NCI-H2196 treated with DMSO at 0.1 percent for 48 hours (cell line): ENCODE data around the gene ARHGEF37.
"Not testable (repeated sequence)": the region's sequence is repeated elsewhere in the genome, so short reads cannot be mapped to it uniquely, and the experiment has no call there.

ENCODE experiments used
- DNase-seq: peaks from one replicate; lab custom pipeline; 2025; ENCODE audit not compliant: unreplicated experiment; lab: John Stamatoyannopoulos, UW

The ARHGEF37 gene

DNA sequence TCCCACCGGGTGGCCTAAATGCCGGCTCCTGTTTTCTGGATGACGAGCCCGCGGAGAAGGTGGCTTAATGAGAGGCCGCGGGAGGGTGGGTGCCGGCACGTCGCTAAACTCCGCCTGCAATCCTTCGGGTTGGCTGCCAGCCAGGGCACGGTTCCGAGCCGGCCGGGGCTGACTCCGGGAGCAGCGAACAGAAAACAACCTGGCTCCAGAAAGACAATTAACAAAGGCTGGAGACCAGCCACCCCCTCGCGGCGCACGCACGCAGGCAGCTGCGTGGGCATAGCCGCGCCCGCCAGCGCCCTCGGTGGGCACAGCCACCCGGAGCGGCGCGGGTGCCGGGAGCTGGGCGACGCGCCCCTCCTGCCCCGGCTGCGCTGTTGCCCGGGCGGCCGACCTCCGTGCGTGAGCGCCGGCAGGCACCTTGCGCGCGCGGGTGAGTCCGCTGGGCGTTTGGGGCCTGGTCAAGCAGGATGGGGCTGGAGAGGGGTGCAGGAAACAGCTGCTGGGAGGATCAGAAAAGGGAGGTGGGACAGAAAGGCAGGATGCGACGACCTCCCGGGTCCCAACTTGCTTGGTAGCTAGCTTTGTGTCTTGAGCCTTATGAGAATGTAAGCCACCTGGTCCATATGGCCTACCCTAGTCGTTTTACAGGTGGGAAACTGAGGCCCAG lies at the start of gene ARHGEF37:
Gene ARHGEF37 (plus strand): TSS at position 307 of the 670 bp plus-strand sequence. CDS start 16,272 bp downstream, outside the sequence.
- DNase-seq, result peak; percentile 51

DNA sequence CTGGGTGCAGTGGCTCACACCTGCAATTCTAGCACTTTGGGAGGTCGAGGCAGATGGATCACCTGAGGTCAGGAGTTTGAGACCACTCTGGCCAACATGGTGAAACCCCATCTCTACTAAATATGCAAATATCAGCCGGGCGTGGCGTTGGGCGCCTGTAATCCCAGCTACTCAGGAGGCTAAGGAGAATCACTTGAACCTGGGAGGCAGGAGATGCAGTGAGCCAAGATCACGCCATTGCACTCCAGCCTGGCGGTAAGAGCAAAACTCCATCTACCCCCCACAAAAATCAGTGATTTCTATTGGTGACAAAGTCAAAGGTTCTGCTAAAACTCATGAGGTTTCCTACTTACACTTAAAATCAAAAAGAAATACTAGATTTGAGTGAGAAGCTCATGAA lies 48.9 kb upstream of the ARHGEF37 start:
- DNase-seq, result no peak

DNA sequence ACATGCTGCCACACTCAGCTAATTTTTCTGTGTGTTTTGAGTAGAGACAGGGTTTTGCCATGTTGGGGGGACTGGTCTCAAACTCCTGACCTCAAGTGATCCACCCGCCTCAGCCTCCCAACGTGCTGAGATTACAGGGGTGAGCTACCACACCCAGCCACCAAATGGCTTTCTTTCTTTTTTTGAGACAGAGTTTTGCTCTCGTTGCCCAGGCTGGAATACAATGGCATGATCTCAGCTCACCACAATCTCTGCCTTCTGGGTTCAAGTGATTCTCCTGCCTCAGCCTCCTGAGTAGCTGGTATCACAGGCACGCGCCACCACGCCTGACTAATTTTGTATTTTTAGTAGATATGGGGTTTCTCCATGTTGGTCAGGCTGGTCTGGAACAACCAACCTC lies 45.5 kb upstream of the ARHGEF37 start:
- not testable (repeated sequence) for DNase-seq

DNA sequence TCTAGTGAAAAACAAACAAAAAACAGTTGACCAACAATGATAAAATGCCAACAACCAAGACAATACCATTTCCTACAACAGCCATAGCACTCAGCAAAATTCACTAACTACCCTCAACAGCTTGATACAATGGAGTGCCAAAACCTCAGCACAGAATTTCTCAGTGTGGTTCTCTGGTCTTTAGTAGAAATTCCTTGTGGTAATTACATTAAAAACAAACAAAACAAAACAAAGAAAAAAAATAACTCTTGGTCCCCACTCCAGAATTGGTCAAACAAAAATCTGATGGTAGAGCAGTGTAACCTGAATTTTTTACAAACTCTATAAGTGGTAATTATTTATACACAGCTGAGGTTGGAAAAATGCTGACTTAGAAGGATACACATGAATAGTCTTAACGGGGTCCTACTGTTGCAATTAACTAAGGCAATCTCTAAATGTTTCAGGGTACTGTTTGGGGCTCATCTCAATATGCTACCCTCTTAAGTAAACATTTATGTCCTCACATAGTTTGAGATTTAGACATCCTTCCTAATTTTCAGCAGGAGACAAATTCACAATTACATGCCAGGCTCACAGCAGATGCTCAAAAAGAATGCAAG lies 43.8 kb upstream of the ARHGEF37 start:
- no peak for DNase-seq

DNA sequence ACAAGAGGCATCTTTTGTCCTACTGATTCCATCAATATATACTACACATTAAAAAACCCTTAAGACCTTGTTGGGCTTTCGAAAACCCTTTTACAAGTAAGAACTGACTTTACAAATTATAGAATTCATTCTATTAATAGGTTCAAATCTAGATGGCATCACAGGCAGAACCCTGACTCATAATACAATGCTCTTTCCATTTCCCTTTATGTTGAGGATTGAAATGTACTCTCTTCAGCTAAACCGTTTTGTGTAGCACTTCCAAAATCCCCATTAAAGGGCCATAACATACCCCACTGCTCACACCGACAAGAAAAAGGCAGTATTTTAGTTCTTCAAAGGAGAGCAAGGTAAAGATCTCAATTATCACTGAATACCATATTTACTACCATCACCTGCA lies 41.2 kb upstream of the ARHGEF37 start:
- DNase-seq, result no peak

DNA sequence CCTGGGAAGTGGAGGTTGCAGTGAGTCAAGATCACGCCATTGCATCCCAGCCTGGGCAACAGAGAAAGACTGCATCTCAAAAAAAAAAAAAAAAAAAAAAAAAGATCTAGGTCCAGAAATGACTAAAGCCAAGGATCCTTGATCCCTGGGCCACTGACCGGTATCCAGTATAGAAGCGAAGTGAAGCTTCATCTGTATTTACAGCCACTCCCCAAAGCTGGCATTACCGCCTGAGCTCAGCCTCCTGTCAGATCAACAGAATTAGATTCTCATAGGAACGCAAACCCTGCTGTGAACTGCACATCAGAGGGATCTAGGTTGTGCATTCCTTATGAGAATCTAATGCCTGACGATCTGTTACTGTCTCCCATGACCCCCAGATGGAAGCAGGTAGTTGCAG lies 39.4 kb upstream of the ARHGEF37 start:
- no peak for DNase-seq

- no peak for DNase-seq
Measured at GRCh38 chr5:149543361-149544027, 37.8 kb upstream of the ARHGEF37 start.

DNA sequence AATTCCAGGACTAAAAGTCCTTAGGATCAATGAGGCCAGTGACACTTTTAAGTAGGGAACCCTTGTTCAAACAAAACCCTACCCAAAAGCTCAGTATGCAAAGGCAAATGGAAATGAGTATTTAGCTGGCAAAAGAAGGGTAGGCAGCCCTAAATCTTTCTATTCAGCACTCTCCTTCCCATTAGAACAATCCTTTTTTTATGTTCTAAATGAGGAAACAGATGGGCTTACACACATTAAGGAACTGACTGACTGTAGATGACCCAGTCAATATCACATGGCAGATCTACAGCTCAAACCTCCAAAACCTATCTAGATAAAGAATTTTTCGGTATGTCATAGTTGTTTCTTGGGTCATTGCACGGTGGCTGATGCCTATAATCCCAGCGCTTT lies 37.3 kb upstream of the ARHGEF37 start:
- DNase-seq, result no peak

DNA sequence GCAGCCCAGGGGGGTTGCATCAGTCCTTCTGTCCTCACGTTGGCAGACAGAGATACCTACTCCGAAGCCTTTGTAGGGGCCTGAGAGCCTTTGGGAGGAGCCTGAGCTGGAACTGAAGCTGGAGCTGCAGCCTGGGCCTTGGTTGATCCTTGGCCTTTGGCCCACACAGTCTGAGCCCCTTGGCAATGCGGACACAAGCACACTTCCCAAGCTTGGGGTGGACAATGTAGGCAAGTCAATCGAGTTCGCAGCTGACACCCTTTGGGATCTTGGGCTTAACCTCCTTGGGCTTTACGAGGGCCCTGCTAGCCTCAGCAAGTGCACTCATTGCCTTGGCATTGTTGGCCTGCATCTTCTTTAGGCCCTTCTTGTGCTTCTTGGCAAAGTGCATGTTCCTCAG lies 36.0 kb upstream of the ARHGEF37 start:
- DNase-seq, result no peak

DNA sequence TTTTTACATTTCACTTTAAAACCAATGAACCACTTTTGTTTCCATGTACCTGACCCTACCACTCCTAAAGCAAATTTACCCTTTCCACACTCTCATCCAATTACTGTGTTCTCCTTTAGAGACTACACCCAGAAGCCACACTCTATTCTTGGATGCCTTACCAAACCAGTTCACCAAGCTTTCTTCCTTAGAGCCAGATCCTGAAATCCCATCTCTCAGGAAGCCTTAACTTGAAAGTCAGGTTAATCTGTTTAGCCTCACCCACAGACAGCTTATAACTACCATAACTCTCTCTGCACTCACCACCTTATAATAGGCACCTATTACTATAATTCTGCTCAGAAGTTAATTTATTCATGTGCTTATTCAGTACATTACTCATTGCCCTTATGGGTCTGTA lies 34.3 kb upstream of the ARHGEF37 start:
- peak; percentile 16 for DNase-seq

DNA sequence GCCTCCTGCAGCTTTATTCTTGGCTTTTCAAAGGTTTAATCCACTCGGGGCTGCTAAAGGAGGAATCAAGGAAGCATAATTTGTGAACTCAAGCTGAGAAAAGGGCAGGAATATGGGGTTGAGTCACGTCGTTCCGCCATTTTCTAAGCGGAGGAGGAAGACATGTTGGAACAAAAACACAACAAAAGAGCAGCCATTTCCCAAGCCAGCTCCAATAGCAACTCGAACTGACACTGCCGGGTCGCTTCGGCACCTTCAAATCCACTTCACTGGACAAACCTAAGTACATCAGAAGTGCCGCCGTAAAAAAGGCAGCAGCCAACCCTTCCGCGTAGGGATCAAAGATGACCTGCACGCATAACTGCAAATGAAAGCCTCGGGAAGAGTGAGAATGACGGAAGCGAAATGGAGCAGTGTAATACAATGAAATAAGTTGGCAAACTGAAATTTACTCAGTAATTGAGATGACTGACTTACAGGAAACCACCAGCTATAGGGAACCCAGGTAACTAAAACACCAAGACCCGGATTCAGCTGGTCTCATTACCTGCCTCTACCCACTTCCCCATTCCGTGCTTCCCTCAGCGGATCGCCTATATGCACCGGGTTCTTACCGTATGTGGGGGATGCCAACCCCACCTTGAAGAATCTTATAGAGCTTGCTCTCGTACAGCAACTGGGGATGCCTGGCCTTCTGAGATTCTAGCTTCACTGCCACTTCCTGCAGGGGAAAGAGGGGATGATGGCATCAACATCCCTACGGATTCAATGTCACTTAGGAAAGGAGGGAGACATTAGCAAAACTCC lies 31.6 kb upstream of the ARHGEF37 start:
- no peak for DNase-seq

DNA sequence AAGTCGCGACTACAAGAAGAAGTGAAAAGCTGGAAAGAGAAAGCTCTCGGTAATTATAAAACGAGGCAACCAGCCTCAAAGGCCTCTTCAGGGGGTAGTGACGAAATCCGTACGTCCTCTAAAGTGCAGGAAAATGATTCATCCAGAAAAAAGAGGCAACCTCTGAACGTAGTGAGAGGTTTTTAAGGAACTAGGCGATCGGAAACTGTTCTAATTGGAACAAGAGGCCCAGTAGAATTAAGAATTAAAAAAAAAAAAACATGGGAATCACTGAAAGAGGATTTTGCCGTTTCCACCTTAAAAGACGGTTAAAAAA lies 31.1 kb upstream of the ARHGEF37 start:
- DNase-seq, result no peak

DNA sequence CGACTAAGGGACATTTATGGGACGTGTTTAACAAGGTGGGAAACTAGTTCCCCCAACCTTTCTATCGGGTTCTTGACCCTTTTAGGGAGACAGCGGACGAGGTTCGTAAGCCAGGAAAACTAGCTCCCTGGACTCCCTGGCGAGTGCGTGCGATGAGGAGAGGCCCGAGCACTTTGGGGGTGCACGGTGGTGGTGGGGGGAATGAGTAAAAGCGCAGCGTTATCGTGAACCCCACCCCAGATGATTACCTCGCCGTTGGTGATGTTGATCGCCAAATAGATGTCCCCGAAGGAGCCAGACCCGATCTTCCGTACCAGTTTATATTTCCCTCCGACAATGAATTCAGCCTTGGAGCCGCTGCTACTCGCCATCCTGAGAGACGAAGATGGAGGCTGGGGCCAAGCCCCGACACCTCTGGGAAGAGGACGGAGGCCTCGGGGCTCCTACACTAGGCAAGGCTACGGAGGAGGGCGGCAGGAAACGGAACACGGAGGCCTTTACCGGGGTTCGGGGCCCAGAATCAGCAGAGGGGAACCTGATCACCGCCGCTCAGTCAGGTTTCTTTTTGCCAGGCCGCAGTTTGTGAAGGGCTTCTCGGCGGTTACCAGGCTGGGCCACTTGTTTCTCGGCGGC lies 30.6 kb upstream of the ARHGEF37 start:
- DNase-seq, result no peak

DNA sequence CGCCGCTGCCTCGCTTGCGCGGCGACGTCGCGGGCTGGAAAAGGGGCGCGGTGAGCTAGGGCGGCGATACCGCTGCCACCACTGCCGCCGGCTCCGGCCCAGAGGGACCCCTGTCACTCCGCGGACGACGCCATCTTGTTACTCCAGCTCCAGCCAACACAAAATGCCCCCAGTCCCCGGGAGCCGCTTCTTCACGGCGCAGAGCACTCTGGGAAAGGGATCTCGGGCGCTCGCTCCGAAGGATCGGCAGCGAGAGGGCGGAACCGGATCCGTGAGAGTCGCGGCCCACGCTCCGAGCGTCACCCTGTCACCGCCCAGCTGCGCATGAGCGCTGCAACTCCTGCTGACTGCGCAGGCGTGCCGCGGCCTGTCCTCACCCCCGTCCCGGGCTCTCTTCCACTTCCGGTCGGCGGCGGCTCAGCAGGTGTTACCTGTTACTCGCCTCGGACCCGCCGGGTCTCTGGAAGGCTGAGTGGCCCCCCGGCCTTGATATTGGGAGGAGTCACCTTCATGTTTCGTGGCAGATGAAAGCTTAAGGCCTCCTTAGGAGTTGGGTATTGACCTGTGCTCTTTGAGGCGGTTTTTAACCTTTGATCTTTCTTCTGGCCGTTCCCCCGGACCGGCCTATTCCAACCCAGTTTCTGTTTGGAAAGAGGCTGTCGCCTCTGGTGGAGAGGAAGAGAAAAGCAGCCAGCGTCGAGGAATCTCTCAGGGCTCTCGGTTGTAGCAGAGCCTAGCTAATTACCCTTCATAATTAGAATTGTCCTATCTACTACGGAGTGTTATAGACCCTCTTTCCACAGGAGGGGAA lies 29.9 kb upstream of the ARHGEF37 start, which contains the start of gene CSNK1A1:
Gene CSNK1A1 (minus strand): TSS at position 213 of the 811 bp plus-strand sequence. CDS start 475 bp downstream, outside the sequence.
- DNase-seq, result peak; percentile 98

DNA sequence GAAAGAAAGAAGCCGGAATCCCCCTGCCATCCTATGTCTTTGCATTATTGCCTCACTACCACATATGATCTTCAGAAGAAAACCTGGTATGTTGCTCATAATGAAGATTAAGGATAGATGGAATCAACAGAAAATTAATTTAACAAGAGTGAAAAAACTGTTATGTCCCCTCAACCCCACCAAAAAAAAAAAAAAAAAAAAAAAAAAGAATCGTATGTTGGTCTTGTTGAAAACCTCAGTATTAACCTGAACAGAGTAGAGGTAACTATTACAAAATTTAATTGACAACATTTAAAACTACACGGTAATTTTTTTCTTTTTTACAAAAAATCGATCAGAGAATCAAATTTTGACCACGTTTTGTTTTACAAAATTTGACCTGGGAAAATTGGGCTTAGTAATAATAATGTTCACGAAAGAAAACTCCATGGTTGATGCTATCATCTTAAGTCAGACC lies 29.2 kb upstream of the ARHGEF37 start:
- DNase-seq, result no peak

DNA sequence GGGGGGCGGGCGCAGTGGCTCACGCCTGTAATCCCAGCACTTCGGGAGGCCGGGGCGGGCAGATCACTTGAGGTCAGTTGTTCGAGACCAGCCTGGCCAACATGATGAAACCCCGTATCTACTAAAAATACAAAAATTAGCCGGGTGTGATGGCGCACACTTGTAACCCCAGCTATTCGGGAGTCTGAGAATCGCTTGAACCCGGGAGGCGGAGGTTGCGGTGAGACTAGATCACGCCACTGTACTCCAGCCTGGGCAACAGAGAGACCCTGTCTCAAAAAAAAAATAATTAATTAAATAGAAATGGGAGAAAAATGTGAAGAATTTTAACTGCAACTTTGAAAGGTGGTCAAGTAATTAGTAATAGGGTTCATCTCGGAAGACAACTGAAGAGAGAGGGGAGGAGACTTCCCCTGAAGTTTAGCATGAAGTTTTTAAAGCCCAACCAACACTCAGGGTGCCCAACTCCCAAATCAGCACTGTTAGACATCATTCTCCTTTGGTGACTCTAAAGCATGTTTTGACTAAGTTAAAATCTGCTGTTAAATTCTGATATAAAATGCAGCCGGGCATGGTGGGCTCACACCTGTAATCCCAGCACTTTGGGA lies 28.6 kb upstream of the ARHGEF37 start:
- no peak for DNase-seq

DNA sequence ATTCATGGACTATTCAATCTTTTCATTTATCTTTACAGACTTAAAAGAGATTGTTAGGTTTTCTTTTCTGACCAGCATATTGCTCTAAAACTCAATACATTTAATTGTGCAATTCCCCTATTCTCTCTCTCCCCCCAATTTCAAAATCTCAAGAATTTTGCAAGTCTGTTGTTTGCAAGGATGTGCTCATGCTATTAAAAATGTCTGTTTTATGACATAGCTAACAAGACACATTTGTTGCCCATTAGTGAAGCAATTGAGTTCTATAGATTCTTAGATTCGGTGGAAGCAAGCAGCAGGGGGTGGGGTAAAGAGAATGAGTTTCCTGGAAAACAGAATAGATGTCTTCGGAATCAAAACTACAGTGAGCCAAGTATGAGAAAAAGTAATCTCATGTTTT lies 21.6 kb upstream of the ARHGEF37 start:
- DNase-seq, result no peak

DNA sequence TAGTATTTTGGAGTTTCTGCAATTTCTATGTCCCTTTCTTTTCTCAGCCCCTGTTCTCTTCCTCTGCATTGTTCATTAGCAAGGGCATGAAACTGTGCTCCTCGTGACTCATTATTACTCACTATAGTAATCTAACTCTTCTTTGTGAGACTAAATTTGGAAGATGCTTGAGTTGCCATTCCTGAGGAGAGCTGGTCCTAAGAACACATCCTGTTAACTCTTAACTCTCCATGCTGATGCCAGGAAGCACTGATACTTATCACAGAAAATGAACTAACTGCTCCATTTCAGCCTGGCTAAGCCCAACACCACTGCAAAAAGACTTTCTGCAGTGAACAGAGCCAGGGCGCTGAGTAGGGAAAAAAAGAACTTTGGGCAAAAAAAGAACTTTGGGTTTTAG lies 19.4 kb upstream of the ARHGEF37 start:
- DNase-seq, result peak; percentile 35

- DNase-seq, result no peak
Measured at GRCh38 chr5:149563466-149563865, 17.8 kb upstream of the ARHGEF37 start.
